Islet of Langerhans (tissue), 1 donor: ENCODE measurements around the gene PRC1.
"Not testable (repeated sequence)": the region's sequence is repeated elsewhere in the genome, so short reads cannot be mapped to it uniquely, and the experiment has no call there.

ENCODE experiments used
- FAIRE-seq: peaks from one replicate; lab custom pipeline; 2011; peaks lifted over from hg19 to GRCh38; lab: Jason Lieb, UNC

PRC1 gene, protein sequence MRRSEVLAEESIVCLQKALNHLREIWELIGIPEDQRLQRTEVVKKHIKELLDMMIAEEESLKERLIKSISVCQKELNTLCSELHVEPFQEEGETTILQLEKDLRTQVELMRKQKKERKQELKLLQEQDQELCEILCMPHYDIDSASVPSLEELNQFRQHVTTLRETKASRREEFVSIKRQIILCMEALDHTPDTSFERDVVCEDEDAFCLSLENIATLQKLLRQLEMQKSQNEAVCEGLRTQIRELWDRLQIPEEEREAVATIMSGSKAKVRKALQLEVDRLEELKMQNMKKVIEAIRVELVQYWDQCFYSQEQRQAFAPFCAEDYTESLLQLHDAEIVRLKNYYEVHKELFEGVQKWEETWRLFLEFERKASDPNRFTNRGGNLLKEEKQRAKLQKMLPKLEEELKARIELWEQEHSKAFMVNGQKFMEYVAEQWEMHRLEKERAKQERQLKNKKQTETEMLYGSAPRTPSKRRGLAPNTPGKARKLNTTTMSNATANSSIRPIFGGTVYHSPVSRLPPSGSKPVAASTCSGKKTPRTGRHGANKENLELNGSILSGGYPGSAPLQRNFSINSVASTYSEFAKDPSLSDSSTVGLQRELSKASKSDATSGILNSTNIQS

DNA sequence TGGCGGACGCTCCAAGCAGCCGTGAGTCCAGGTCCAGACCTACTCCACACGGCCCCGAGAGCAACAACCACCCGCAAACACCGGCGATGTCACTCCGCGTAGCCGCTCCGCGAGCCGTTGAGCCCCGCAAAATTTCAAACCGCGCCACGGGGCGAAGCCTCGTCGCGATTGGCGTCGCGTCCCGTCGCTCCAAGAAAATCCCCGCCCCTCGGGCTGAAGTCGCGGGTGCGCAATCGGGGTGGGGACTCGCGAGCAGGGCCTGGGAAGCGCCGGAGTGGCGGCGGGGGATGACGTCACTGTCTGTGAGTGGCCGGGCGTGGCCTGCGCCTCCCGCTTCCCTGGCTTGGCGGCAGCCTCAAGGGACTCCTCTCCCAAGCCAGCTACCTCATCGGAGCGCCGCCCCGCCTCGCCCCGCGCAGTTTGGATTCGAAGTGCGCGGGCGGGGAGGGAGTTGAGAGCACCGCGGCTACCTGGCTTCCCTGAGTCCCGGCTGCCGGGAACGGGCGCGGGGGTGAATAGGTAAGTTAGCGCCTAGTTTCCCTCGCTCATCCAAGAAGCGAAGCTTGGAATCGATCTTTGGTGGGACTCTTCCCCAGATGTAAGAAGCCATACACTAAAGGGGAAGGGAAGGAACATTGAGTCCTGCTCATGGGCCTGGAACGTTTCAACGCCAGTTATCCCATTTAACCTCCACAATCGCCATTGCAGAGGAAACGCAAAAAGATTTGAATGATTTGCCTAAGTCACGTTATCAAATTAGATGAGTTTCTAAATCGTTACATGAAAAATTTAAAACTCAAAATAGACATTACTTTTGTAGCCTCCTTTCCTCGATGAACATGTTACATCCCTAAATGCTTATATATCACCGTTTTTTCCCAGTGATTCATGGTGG, at the start of gene PRC1:
Gene PRC1 (minus strand): TSS at position 119 of the 895 bp plus-strand sequence. CDS start 118 bp downstream, at position 1.
- no peak for FAIRE-seq

GRCh38 chr15:91043202-91043874, 49.0 kb upstream of the PRC1 start:
- FAIRE-seq, result no peak

DNA sequence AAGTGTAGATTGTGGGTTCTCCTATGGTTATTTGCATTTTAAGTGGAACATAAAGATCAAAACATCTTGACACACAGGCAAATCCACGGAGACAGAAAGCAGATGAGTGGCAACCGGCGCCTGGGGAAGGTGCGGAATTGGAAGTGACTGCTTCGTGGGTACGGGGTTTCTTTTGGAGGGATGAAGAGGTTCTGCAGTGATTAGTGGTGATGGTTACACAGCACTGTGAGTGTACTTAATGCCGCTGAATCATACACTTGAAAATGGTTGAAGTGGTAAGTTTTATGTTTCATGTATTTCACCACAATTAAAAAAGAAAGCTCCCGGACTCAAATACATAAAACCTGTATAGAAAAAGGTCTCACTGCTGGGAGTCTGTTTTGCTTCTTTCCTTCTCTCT, 46.5 kb upstream of the PRC1 start:
- FAIRE-seq, result no peak

DNA sequence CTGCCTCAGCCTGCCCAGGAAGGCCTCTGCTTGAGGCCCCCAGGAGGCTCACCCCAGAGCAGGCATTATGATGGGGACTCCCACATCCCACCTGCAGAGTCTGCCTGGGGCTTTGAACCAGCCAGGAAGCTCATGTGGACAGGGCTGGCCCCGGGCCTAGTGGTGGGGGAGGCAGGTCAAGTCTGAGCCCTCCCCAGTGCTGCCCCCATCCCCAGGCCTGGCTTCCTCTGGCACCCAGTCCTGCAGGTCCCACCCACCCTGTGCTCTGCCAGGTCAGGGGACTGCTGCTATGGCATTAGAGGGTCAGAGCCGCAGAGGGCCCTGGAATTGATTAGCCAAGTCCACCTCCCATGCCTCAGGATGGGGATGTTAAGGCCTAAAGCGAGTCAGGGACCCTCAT, 45.7 kb upstream of the PRC1 start:
- no peak for FAIRE-seq

- FAIRE-seq, result no peak
These were observed 38.8 kb upstream of the PRC1 start for GRCh38 chr15:91032919-91033803.

DNA sequence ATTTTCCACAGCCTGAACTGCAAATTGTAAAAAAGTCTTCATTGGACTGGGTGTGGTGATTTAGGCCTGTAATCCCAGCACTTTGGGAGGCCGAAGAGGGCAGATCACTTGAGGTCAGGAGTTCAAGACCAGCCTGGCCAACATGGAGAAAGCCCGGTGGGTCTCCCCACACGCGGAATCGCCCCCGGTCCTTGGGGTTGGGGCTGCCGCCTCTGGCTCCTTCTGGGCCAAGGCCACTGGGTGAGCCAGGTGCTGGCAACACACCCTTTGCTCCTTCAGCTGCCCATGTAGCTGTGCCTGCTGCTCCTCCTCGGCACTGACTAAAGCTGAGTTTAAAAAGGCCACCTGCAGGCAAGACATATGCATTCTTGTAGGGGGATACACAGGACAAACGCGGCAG, 37.5 kb upstream of the PRC1 start:
- no peak for FAIRE-seq

DNA sequence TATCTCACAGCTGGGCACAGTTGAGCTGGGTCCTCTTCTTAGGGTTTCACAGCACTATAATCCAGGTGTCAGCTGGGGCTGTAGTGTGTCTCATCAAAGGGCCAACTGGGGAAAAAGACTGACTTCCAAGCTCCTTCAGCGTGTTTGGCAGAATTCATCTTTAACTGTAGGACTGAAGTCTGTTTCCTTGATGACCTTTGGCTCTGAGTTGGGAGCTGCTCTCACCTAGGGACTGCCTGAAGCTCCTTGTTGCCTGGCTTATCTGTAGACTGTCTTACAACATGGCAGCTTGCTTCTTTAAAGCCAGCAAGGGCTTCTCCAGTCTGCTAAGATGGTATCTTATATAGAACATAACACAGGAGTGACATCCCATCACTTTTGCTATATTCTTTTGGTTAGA, 33.3 kb upstream of the PRC1 start:
- no peak for FAIRE-seq

GRCh38 chr15:91023720-91024119, 29.4 kb upstream of the PRC1 start:
- FAIRE-seq, result no peak

- FAIRE-seq, result no peak
These were observed 28.4 kb upstream of the PRC1 start for GRCh38 chr15:91022832-91023129.

DNA sequence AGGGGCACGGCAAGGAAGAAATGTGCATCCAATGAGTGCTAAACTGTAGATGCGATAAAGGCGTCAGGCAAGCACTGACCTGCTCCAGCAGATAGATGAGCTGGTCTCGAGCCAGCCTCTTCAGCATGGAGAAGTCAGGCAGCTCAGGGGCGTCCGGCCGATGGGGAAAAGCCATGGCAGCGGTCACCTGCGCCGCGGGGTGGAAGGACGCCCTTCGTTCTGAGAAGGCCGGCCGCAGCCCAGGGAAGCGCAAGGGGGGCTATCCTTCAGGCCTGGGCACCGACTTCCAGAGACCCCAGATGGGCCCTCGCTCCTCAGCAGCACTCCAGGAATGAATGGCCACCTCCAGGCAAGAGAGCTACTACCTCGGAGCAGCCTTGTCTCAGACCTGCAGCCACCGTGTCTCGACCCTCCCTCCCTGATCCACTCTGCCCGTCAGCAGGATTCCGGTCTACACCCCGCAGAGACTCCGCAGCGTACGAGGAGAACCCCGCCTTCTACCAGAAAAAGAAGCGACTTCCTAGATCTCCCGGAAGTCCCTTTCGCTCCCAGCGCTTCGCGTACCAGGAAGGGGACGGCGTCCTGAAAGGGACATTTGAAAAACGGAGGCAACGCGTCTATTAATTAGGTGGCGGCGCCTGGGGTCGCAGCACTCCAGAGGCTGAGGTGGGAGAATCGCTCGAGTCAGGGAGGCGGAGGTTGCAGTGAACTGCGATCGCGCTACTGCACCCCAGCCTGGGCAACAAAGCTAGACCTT, 27.9 kb upstream of the PRC1 start, which contains the start of gene VPS33B:
Gene VPS33B (minus strand): TSS at position 520 of the 757 bp plus-strand sequence. CDS start 345 bp downstream, at position 175.
- no peak for FAIRE-seq

GRCh38 chr15:91021516-91022074, 27.3 kb upstream of the PRC1 start:
- FAIRE-seq, result no peak

DNA sequence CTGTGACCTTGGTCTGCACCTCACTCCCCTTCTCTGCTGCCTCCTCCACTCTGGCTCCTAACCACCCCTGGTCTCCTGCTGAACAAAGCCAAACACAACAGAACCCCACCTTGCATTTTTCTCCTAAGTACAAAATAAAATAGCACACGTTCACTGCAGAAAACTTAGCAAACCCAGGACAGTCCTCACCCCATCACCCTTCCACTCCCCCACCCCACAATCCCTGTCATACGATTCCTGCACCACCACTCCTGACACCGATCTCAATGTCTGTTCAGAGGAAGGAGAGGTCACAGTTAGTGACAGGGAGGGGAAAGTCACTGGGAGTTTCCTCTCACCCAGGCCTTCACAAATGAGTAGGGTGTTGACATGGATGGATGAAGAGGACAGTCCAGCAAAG, 23.8 kb upstream of the PRC1 start:
- no peak for FAIRE-seq

GRCh38 chr15:91017716-91018115, 23.4 kb upstream of the PRC1 start:
- FAIRE-seq, result no peak

DNA sequence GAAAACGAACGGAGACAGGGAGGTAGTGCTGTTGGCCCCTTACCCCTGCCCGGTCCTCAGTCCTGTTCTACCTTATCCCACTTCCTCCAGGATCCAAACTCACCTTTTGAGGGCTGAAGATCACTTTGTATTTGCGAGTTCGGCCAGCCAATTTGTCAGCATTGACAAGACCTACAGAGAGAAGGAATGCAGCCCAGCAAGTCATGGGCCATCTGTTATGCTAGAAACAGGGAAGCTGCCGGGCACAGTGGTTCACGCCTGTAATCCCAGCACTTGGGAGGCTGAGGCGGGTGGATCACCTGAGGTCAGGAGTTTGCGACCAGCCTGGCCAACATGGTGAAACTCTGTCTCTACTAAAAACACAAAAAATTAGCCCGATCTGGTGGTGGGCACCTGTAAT, 19.4 kb upstream of the PRC1 start:
- not testable (repeated sequence) for FAIRE-seq

GRCh38 chr15:91007266-91007665, 12.9 kb upstream of the PRC1 start:
- FAIRE-seq, result no peak

GRCh38 chr15:91001209-91001608, 6.9 kb upstream of the PRC1 start:
- FAIRE-seq, result no peak

GRCh38 chr15:90998737-90999136, 4.4 kb upstream of the PRC1 start:
- FAIRE-seq, result no peak

DNA sequence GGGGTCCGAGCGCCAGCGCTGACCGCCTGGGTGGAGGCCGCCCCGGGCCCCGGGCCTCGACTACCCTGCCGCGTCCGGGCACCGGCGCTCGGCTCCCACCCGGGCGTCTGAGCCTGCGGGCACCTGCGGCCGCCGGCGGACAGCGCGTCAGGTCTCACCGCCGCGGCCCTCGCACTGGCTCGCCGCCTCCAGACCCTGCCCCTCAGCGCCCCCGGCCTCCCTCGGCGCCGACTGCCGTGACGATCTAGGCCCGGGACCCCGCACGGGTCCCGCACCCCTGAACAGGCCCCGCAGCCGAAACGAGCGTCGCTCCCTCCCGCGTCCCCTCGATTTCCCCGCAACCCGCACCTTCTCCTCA, 297 bp downstream of the PRC1 start:
- FAIRE-seq, result no peak

DNA sequence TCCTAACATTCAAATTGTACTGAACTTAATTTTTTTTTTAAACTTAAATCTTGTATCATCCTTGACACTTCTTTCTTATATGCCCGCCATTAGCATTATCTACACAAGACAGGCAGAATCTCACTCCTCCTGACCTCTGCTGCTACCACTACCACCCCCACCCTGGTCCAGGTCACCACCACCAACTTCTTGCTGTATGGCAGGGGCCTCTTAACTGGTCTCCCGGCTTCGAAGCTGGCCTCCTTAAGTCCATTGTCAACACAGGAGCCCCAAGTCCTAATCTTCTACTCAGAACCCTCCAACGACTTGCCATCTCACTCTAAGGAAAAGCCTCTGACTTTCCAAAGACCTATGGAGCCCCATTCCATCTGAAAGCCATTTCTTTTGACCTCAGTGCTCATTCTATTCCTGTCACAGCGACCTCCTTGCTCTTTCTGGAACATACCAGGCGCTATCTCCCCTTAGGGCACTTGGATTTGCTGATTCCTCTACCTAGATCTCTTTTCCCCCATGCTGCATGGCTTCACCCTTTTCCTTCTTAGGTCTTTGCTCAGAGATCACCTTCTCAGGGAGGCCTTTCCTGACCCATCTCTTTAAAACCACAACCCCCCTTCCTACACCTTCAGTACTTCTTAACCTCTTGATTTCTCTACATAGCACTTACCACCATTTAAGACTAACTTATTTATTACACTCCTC, 2.6 kb downstream of the PRC1 start:
- no peak for FAIRE-seq

DNA sequence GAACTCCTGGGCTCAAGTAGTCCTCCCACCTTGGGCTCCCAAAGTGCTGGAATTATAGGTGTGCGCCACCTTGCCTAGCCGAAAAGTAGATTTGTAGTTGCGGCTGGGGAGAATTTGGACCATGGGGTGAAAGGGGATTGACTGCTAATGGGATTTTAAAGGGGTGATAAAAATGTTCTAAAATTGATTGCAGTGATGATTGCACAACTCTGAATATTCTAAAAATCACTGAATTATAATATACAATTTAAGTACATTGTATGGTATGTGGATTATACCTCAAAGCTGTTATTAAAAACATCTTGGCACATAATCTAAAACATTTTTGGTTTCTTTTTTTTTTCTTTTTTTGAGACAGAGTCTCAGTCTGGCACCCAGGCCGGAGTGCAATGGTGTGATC, 3.9 kb downstream of the PRC1 start:
- FAIRE-seq, result no peak
